Measurements from ENCODE around the gene TCFL5. TPM values are rescaled to one million over a fixed set of nuclear protein-coding genes. Genes with fewer than 3 reads are reported as not detected.

The TCFL5 gene
- total and polyA plus RNA-seq, 10 donors = 4.1 to 8.8 (median 6.3) TPM

GRCh38 chr20:62813588-62813987 is 48.0 kb downstream of the TCFL5 start:
- Histone ChIP-seq H3K36me3 (peaks cover 4 to 58% (median 54%) of the 10 kb centered on the region in 6 donors), H3K27me3 (replicated peaks in 1 of 7) (peaks cover 7 to 45% (median 39%) of the 10 kb centered on the region in 7 donors), H3K4me3 (no peak overlapping the region), H3K4me1 (peaks cover 9 to 54% (median 46%) of the 10 kb centered on the region in 6 donors), H3K27ac (no peak overlapping the region), H3K9me3 (no peaks in the 10 kb centered on the region)
- no peak for DNase-seq
- intact Hi-C loops (cut with DNase I; ENCODE audit: low total_unique reads) = no loop called here
- TF ChIP-seq POLR2AphosphoS5 (IDR thresholded peaks at IDR 0.05) = peak in 2 of 3 donors; percentile 15 to 69
- TF ChIP-seq, protein P1, sequence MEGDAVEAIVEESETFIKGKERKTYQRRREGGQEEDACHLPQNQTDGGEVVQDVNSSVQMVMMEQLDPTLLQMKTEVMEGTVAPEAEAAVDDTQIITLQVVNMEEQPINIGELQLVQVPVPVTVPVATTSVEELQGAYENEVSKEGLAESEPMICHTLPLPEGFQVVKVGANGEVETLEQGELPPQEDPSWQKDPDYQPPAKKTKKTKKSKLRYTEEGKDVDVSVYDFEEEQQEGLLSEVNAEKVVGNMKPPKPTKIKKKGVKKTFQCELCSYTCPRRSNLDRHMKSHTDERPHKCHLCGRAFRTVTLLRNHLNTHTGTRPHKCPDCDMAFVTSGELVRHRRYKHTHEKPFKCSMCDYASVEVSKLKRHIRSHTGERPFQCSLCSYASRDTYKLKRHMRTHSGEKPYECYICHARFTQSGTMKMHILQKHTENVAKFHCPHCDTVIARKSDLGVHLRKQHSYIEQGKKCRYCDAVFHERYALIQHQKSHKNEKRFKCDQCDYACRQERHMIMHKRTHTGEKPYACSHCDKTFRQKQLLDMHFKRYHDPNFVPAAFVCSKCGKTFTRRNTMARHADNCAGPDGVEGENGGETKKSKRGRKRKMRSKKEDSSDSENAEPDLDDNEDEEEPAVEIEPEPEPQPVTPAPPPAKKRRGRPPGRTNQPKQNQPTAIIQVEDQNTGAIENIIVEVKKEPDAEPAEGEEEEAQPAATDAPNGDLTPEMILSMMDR (IDR thresholded peaks at IDR 0.05 in 8 of 11, conservative IDR thresholded peaks at IDR 0.05 in 3 of 11) = no peak
- 87 to 93% (median 89%) methylated on average over 5 to 13 of the region's 13 CpGs for WGBS, 5 donors

- 91 to 97% (median 94%) methylated on average over 11 of the region's 11 CpGs for WGBS, 5 donors
- Histone ChIP-seq H3K27me3 (replicated peaks in 1 of 7) (peaks cover 7 to 38% (median 32%) of the 10 kb centered on the region in 7 donors), H3K4me1 (peaks cover 11 to 54% (median 48%) of the 10 kb centered on the region in 6 donors), H3K36me3 (peaks cover 7 to 65% (median 62%) of the 10 kb centered on the region in 6 donors), H3K27ac (no peak overlapping the region), H3K4me3 (no peak overlapping the region), H3K9me3 (no peaks in the 10 kb centered on the region)
- no peak for DNase-seq
- intact Hi-C loops (cut with DNase I; ENCODE audit: low total_unique reads) = no loop called here
- TF ChIP-seq POLR2AphosphoS5 (IDR thresholded peaks at IDR 0.05) = peak; percentile 54 to 78 (median 56)
- no peak for TF ChIP-seq POLR2A (IDR thresholded peaks at IDR 0.05)
- TF ChIP-seq, protein P1 (IDR thresholded peaks at IDR 0.05 in 8 of 11, conservative IDR thresholded peaks at IDR 0.05 in 3 of 11) = no peak
Observed at GRCh38 chr20:62812907-62813200, 48.8 kb downstream of the TCFL5 start.

DNA sequence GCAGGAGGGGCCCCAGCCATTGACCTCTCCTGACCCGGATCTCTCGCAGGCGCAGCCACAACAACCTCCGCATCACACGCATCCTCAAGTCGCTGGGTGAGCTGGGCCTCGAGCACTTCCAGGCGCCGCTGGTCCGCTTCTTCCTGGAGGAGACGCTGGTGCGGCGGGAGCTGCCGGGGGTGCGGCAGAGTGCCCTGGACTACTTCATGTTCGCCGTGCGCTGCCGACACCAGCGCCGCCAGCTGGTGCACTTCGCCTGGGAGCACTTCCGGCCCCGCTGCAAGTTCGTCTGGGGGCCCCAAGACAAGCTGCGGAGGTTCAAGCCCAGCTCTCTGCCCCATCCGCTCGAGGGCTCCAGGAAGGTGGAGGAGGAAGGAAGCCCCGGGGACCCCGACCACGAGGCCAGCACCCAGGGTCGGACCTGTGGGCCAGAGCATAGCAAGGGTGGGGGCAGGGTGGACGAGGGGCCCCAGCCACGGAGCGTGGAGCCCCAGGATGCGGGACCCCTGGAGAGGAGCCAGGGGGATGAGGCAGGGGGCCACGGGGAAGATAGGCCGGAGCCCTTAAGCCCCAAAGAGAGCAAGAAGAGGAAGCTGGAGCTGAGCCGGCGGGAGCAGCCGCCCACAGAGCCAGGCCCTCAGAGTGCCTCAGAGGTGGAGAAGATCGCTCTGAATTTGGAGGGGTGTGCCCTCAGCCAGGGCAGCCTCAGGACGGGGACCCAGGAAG is 49.3 kb downstream of the TCFL5 start:
- TF ChIP-seq, protein P1 (IDR thresholded peaks at IDR 0.05 in 8 of 11, conservative IDR thresholded peaks at IDR 0.05 in 3 of 11) = no peak
- TF ChIP-seq POLR2AphosphoS5 (IDR thresholded peaks at IDR 0.05) (peak in 1 of 3 donors; percentile 5), POLR2A (IDR thresholded peaks at IDR 0.05) (no peak)
- 62 to 84% (median 77%) methylated on average over 20 to 43 of the region's 43 CpGs for WGBS, 5 donors
- Histone ChIP-seq H3K36me3 (peaks cover 9 to 70% (median 67%) of the 10 kb centered on the region in 6 donors), H3K4me1 (peaks cover 11 to 57% (median 48%) of the 10 kb centered on the region in 6 donors), H3K27me3 (replicated peaks in 1 of 7) (peaks cover 7 to 33% (median 27%) of the 10 kb centered on the region in 7 donors), H3K9me3 (no peaks in the 10 kb centered on the region), H3K4me3 (no peak overlapping the region), H3K27ac (no peak overlapping the region)
- no peak for DNase-seq
- intact Hi-C loops (cut with DNase I; ENCODE audit: low total_unique reads) = no loop called here

GRCh38 chr20:62811720-62812119 is 49.9 kb downstream of the TCFL5 start:
- peaks cover 7 to 26% (median 21%) of the 10 kb centered on the region in 7 donors for H3K27me3 ChIP-seq (replicated peaks in 1 of 7)
- WGBS, 5 donors = 83 to 89% (median 88%) methylated on average over 7 to 10 of the region's 10 CpGs
- peaks cover 13 to 57% (median 48%) of the 10 kb centered on the region in 6 donors for H3K4me1 ChIP-seq
- H3K4me3 ChIP-seq = no peak overlapping the region
- no peak overlapping the region for H3K27ac ChIP-seq
- peaks cover 9 to 77% (median 69%) of the 10 kb centered on the region in 6 donors for H3K36me3 ChIP-seq
- TF ChIP-seq POLR2A (IDR thresholded peaks at IDR 0.05) (no peak), POLR2AphosphoS5 (IDR thresholded peaks at IDR 0.05) (peak in 1 of 3 donors; percentile 18)
- TF ChIP-seq, protein P1 (IDR thresholded peaks at IDR 0.05 in 8 of 11, conservative IDR thresholded peaks at IDR 0.05 in 3 of 11) = no peak
- no peak for DNase-seq
- intact Hi-C loops (cut with DNase I; ENCODE audit: low total_unique reads) = no loop called here
- H3K9me3 ChIP-seq = no peaks in the 10 kb centered on the region

Data from spleen (tissue), 11 donors.